Right lobe of liver (tissue), 6 donors: ENCODE data around the gene MAP1B. TPM values are rescaled to one million over a fixed set of nuclear protein-coding genes. Genes with fewer than 3 reads are reported as not detected.
A peak's percentile ranks its signal among the peaks of the same experiment; 100 is the strongest.
"Not testable (repeated sequence)": the region's sequence is repeated elsewhere in the genome, so short reads cannot be mapped to it uniquely, and the experiment has no call there.

Source experiments
- ATAC-seq, 4 donors: fragments of 200-7000 bp; cut with Tn5 transposase; one replicate each; pipeline ENCODE4 v1.9.1; 2020; ENCODE audit warnings: mild to moderate bottlenecking in 4 of 4, moderate library complexity in 4 of 4
- DNase-seq, 3 donors: peaks; one replicate each; pipeline ENCODE4 v3.0.0-alpha.2; 2020
- H3K27ac ChIP-seq, 3 donors: fragments of 200-600 bp; one replicate each; pipeline ENCODE4 v1.8.0; 2022
- H3K27me3 ChIP-seq, 2 donors: fragments of 200-600 bp; one replicate each; pipeline ENCODE4 v1.8.0; 2022
- H3K36me3 ChIP-seq, 4 donors: fragments of 200-600 bp; sonication (generic) in 1 of 4; one replicate each; pipeline versions ENCODE4 v1.5.1 to v1.8.0; 2017 to 2022; ENCODE audit warnings: control low read depth in 1 of 4
- H3K4me1 ChIP-seq, 4 donors: fragments of 200-600 bp; sonication (generic) in 1 of 4; one replicate each; pipeline versions ENCODE4 v1.5.1 to v1.8.0; 2017 to 2022; ENCODE audit warnings: control low read depth in 1 of 4
- H3K4me3 ChIP-seq, 3 donors: fragments of 200-600 bp; one replicate each; pipeline ENCODE4 v1.8.0; 2022
- H3K9me3 ChIP-seq, 4 donors: fragments of 200-600 bp; sonication (generic) in 1 of 4; one replicate each; pipeline versions ENCODE4 v1.5.1 to v1.8.0; 2017 to 2022; ENCODE audit warnings: control low read depth in 1 of 4
- CTCF ChIP-seq, 4 donors: fragments of 200-600 bp in 3 of 4; fragments of 450-650 bp in 1 of 4; IDR thresholded peaks; one replicate each; pipeline versions ENCODE4 v1.5.1 to v1.8.0; 2016 to 2022; ENCODE audit warnings: antibody characterized with exemption in 4 of 4, mild to moderate bottlenecking in 2 of 4
- POLR2A ChIP-seq: fragments of 450-650 bp; IDR thresholded peaks from one replicate; pipeline ENCODE4 v1.6.1; 2017; ENCODE audit warnings: antibody characterized with exemption, mild to moderate bottlenecking
- WGBS: methylation state at CpG from one replicate; pipeline ENCODE4 v1.1.6; 2018; ENCODE audit warnings: low coverage, low lambda C conversion rate; ENCODE audit not compliant: insufficient coverage; ENCODE audit errors: missing lambda C conversion rate; 5-methylcytosine and 5-hydroxymethylcytosine counted together
- intact Hi-C, 2 donors: fragments of 100-400 bp; cut with DNase I; formaldehyde crosslinking; loops; one replicate each; pipeline versions ENCODE4 v1.11.2 to v1.14.1; 2022
- total RNA-seq, 6 experiments: library from RNA; depleted of rRNA in 2 of 6; stranded (reverse); fragments of >200 nt in 2 of 6; fragmentation: NEBNext Ultra II Directional in 3 of 6; extraction: Animal tissue kit (Norgen Biotek cat#: 25700) in 3 of 6; gene quantifications; one replicate each; pipeline versions ENCODE4 v1.1.0 to v1.2.4, GENCODE V29; 2016 to 2023
- donor health status: DM: no; HTN: yes; CAD: no.
- donor health status: DM: no; HTN: no; CAD: no.
- donor health status: DM: no; HTN: no; CAD: no.
- donor health status: DM: no; HTN: yes; CAD: no.
- donor health status: DM: no; HTN: yes; CAD: no.

Gene MAP1B
- total RNA-seq, 6 experiments from 2014 or later: 2.4 to 14.0 (median 5.3) TPM

- Histone ChIP-seq H3K36me3 (no peaks in the 10 kb centered on the region), H3K9me3 (no peaks in the 10 kb centered on the region), H3K4me1 (no peaks in the 10 kb centered on the region), H3K27me3 (no peaks in the 10 kb centered on the region), H3K4me3 (no peak overlapping the region), H3K27ac (no peak overlapping the region)
- DNase-seq (peak in 1 of 3 donors; percentile 25), ATAC-seq (peak; percentile 43 to 59 (median 46))
- intact Hi-C loops: no loop called here
- WGBS: 59% methylated on average over 13 of the region's 15 CpGs
- TF ChIP-seq CTCF (IDR thresholded peaks at IDR 0.05) (no peak), POLR2A (no peak)
Observed at GRCh38 chr5:72166070-72166979, 59.0 kb downstream of the MAP1B start.

DNA sequence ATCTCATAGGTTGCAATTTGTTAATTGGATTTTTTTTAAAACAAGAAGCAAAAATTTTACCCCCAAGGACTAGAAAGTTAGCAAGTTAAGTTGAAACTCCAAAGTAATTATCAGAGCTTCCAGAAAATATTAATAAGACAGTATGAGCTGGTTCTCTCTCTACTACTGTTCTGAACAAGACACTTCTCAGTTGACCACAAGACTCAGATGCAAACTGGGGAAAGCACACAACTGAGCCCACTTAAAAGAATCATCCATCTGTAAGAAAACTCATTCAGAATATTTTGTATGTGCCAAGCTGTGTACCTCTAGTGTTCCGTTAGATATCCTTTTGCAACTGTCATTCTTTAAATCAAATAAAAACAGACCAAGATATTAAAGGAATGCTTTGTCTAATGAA lies 60.0 kb downstream of the MAP1B start:
- Histone ChIP-seq H3K27ac (no peak overlapping the region), H3K4me3 (no peak overlapping the region), H3K27me3 (no peaks in the 10 kb centered on the region), H3K4me1 (no peaks in the 10 kb centered on the region), H3K9me3 (no peaks in the 10 kb centered on the region), H3K36me3 (no peaks in the 10 kb centered on the region)
- ATAC-seq (no peak), DNase-seq (no peak)
- intact Hi-C loops: no loop called here
- WGBS: 63% methylated on average over 1 of the region's 1 CpG
- TF ChIP-seq CTCF (IDR thresholded peaks at IDR 0.05) (no peak), POLR2A (no peak)

- intact Hi-C loops: no loop called here
- H3K27ac ChIP-seq: no peak overlapping the region
- H3K4me1 ChIP-seq: no peaks in the 10 kb centered on the region
- H3K36me3 ChIP-seq: no peaks in the 10 kb centered on the region
- TF ChIP-seq CTCF (IDR thresholded peaks at IDR 0.05): no peak
- no peak for TF ChIP-seq POLR2A
- no peak overlapping the region for H3K4me3 ChIP-seq
- no peak for DNase-seq
- H3K27me3 ChIP-seq: no peaks in the 10 kb centered on the region
- 43% methylated on average over 8 of the region's 8 CpGs for WGBS
- H3K9me3 ChIP-seq: no peaks in the 10 kb centered on the region
- peak in 3 of 4 donors; percentile 34 to 50 (median 42) for ATAC-seq
Observed at GRCh38 chr5:72167804-72168203, 60.5 kb downstream of the MAP1B start.

DNA sequence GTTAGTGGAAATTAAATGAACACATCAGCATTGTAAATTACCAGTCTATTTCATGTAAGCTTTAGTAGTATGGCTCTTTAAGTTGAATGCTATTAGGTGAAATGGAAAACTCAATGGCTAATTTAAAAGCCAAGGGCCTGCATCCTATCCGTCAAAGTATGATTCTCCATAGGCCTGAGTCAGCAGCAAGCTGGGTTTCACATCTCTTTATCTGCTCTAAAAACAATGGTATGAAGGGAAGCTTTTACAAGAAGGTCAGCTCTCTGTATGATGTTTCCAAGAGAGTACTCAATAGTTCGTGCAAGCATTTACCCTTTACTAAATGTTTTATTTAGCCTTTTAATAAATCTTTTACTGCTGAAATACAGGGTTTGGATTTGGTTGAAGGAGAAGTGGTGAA lies 62.8 kb downstream of the MAP1B start:
- ATAC-seq (no peak), DNase-seq (no peak)
- Histone ChIP-seq H3K36me3 (no peaks in the 10 kb centered on the region), H3K9me3 (no peaks in the 10 kb centered on the region), H3K27ac (no peak overlapping the region), H3K4me3 (no peak overlapping the region), H3K27me3 (no peaks in the 10 kb centered on the region), H3K4me1 (no peaks in the 10 kb centered on the region)
- intact Hi-C loops: no loop called here
- no peak for TF ChIP-seq POLR2A
- TF ChIP-seq CTCF (IDR thresholded peaks at IDR 0.05): no peak
- 48% methylated on average over 2 of the region's 2 CpGs for WGBS

DNA sequence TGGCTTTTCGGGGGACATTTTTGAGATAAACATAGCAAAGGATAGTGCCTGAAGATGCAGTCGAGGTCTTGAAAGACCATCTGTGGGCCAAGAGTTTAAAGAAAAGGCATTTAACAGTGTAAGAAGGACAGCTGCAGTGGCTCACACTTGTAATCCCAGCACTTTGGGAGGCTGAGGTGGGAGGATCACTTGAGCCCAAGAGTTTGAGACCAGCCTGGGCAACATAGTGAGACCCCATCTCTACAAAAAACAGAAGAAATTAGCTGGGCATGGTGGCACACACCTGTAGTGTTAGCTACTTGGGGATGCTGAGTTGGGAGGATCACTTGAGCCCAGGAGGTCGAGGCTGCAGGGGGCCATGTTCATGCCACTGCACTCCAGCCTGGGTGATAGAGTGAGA lies 63.9 kb downstream of the MAP1B start:
- ATAC-seq, intact Hi-C loops, DNase-seq, H3K27me3 ChIP-seq, H3K27ac ChIP-seq, H3K4me1 ChIP-seq, H3K4me3 ChIP-seq, H3K36me3 ChIP-seq, H3K9me3 ChIP-seq: not testable (repeated sequence)
- 61% methylated on average over 2 of the region's 3 CpGs for WGBS
